GM12891 (cell line): Measurements from ENCODE around the gene MYOM1.

Source experiments
- PAX5 ChIP-seq: IDR thresholded peaks from 2 replicates; pipeline ENCODE4 v1.6.1; 2011; ENCODE audit warnings: low read length, moderate library complexity, mild to moderate bottlenecking; ENCODE audit not compliant: insufficient read depth, severe bottlenecking
- POLR2A ChIP-seq: IDR thresholded peaks from 2 replicates; pipeline ENCODE4 v1.6.1; 2011; ENCODE audit warnings: low read depth, low read length, control low read depth
- POLR2AphosphoS5 ChIP-seq: IDR thresholded peaks from 2 replicates; pipeline ENCODE4 v1.6.1; 2011; ENCODE audit warnings: low read depth, low read length, control low read depth

GRCh38 chr18:3192752-3193151, 27.0 kb downstream of the MYOM1 start:
- TF ChIP-seq POLR2A (no peak), POLR2AphosphoS5 (no peak), PAX5 (no peak)
